H9 (cell line): ENCODE data around the gene TRIM42. TPM values are rescaled to one million over a fixed set of nuclear protein-coding genes. Genes with fewer than 3 reads are reported as not detected.

ENCODE experiments used
- DNase-seq: peaks from one replicate; pipeline ENCODE4 v3.0.0-alpha.2; 2017
- H2AFZ ChIP-seq: one replicate; pipeline ENCODE4 v1.6.1; 2013; ENCODE audit warnings: mild to moderate bottlenecking, low read length, control low read depth, moderate library complexity
- H2AK5ac ChIP-seq: 2 replicates; pipeline ENCODE4 v1.6.1; 2013; ENCODE audit warnings: low read length, control low read depth, mixed read lengths; ENCODE audit not compliant: insufficient read length
- H2BK120ac ChIP-seq: one replicate; pipeline ENCODE4 v1.6.1; 2013; ENCODE audit warnings: low read depth, mild to moderate bottlenecking, low read length, control low read depth, inconsistent platforms; ENCODE audit not compliant: poor library complexity, severe bottlenecking
- H2BK12ac ChIP-seq: 2 replicates; pipeline ENCODE4 v1.6.1; 2013; ENCODE audit warnings: low read length, control low read depth, mixed read lengths, low read depth; ENCODE audit not compliant: insufficient read length
- H2BK15ac ChIP-seq: 2 replicates; pipeline ENCODE4 v1.6.1; 2013; ENCODE audit warnings: low read depth, low read length, control low read depth
- H2BK20ac ChIP-seq: one replicate; pipeline ENCODE4 v1.6.1; 2013; ENCODE audit warnings: low read depth, mild to moderate bottlenecking, low read length, control low read depth, inconsistent platforms; ENCODE audit not compliant: poor library complexity, severe bottlenecking
- H2BK5ac ChIP-seq: 2 replicates; pipeline ENCODE4 v1.6.1; 2013; ENCODE audit warnings: low read length, control low read depth, mixed read lengths; ENCODE audit not compliant: insufficient read length
- H3K14ac ChIP-seq: 2 replicates; pipeline ENCODE4 v1.6.1; 2013; ENCODE audit warnings: low read length, control low read depth; ENCODE audit not compliant: insufficient read depth
- H3K18ac ChIP-seq: 2 replicates; pipeline ENCODE4 v1.6.1; 2013; ENCODE audit warnings: low read depth, mild to moderate bottlenecking, mixed read lengths, low read length, control low read depth; ENCODE audit not compliant: insufficient read length
- H3K23ac ChIP-seq: 2 replicates; pipeline ENCODE4 v1.6.1; 2013; ENCODE audit warnings: low read length, control low read depth, mixed read lengths, low read depth; ENCODE audit not compliant: insufficient read length
- H3K23me2 ChIP-seq: 2 replicates; pipeline ENCODE4 v1.6.1; 2013; ENCODE audit warnings: low read depth, mild to moderate bottlenecking, mixed read lengths, low read length, control low read depth; ENCODE audit not compliant: insufficient read length, poor library complexity, severe bottlenecking
- H3K27ac ChIP-seq: 2 replicates; pipeline ENCODE4 v1.5.1; 2013; ENCODE audit warnings: low read length, control low read depth, mixed read lengths, low read depth; ENCODE audit not compliant: insufficient read length
- H3K27me3 ChIP-seq: 2 replicates; pipeline ENCODE4 v1.6.1; 2013; ENCODE audit warnings: low read length, control low read depth, inconsistent platforms; ENCODE audit not compliant: insufficient read depth
- H3K4ac ChIP-seq: 2 replicates; pipeline ENCODE4 v1.6.1; 2013; ENCODE audit warnings: low read depth, mild to moderate bottlenecking, control low read depth, inconsistent platforms, low read length, moderate library complexity
- H3K4me1 ChIP-seq: 2 replicates; pipeline ENCODE4 v1.6.1; 2013; ENCODE audit warnings: low read length, control low read depth, inconsistent platforms; ENCODE audit not compliant: insufficient read depth
- H3K4me2 ChIP-seq: 2 replicates; pipeline ENCODE4 v1.6.1; 2013; ENCODE audit warnings: low read length, control low read depth, mixed read lengths; ENCODE audit not compliant: insufficient read length, insufficient read depth
- H3K56ac ChIP-seq: 2 replicates; pipeline ENCODE4 v1.6.1; 2013; ENCODE audit warnings: low read depth, mild to moderate bottlenecking, mixed read lengths, low read length, control low read depth; ENCODE audit not compliant: insufficient read length
- H3K79me1 ChIP-seq: 2 replicates; pipeline ENCODE4 v1.6.1; 2013; ENCODE audit warnings: low read depth, mild to moderate bottlenecking, moderate library complexity, low read length, control low read depth, inconsistent platforms; ENCODE audit not compliant: insufficient read depth, poor library complexity, severe bottlenecking
- H3K79me2 ChIP-seq: 2 replicates; pipeline ENCODE4 v1.6.1; 2013; ENCODE audit warnings: low read length, control low read depth, inconsistent platforms; ENCODE audit not compliant: insufficient read depth
- H3K9ac ChIP-seq: 2 replicates; pipeline ENCODE4 v1.6.1; 2013; ENCODE audit warnings: low read length, control low read depth, mixed read lengths; ENCODE audit not compliant: insufficient read length; ENCODE audit errors: extremely low read depth
- H3K9me3 ChIP-seq: one replicate; pipeline ENCODE4 v1.6.1; 2013; ENCODE audit warnings: low read depth, low read length, inconsistent platforms; ENCODE audit not compliant: control insufficient read depth
- H3T11ph ChIP-seq: one replicate; pipeline ENCODE4 v1.6.1; 2013; ENCODE audit warnings: mild to moderate bottlenecking, low read length, control low read depth, inconsistent platforms
- H4K20me1 ChIP-seq: one replicate; pipeline ENCODE4 v1.6.1; 2013; ENCODE audit not compliant: control insufficient read depth, insufficient read length, insufficient read depth
- H4K5ac ChIP-seq: 2 replicates; pipeline ENCODE4 v1.6.1; 2013; ENCODE audit warnings: low read depth, mild to moderate bottlenecking, mixed read lengths, low read length, control low read depth; ENCODE audit not compliant: insufficient read length
- H4K8ac ChIP-seq: replicated peaks from 2 replicates; pipeline ENCODE4 v1.6.1; 2013; ENCODE audit warnings: low read length, control low read depth, mixed read lengths, low read depth; ENCODE audit not compliant: insufficient read length
- H4K91ac ChIP-seq: 2 replicates; pipeline ENCODE4 v1.6.1; 2013; ENCODE audit warnings: low read depth, mild to moderate bottlenecking, moderate library complexity, mixed read lengths, low read length, control low read depth; ENCODE audit not compliant: insufficient read length
- H3K27ac Mint-ChIP-seq, 3 experiments: 2 replicates in 2 of 3; 3 replicates in 1 of 3; pipeline ENCODE4 v1.8.0; 2020 to 2021; ENCODE audit warnings: mixed read lengths in 3 of 3, mild to moderate bottlenecking in 1 of 3, moderate library complexity in 1 of 3
- H3K27me3 Mint-ChIP-seq: 2 replicates; pipeline ENCODE4 v1.8.0; 2021; ENCODE audit warnings: low read depth, mild to moderate bottlenecking, moderate library complexity, mixed read lengths
- H3K36me3 Mint-ChIP-seq, 3 experiments: 2 replicates in 2 of 3; 3 replicates in 1 of 3; pipeline ENCODE4 v1.8.0; 2020 to 2021; ENCODE audit warnings: low read depth in 3 of 3, mixed read lengths in 3 of 3; ENCODE audit not compliant: insufficient read depth in 1 of 3
- H3K4me1 Mint-ChIP-seq, 2 experiments: 2 replicates each; pipeline ENCODE4 v1.8.0; 2020; ENCODE audit warnings: mixed read lengths in 2 of 2
- H3K4me3 Mint-ChIP-seq, 2 experiments: 2 replicates in 1 of 2; 3 replicates in 1 of 2; pipeline ENCODE4 v1.8.0; 2020 to 2021; ENCODE audit warnings: mild to moderate bottlenecking in 2 of 2, mixed read lengths in 2 of 2, moderate library complexity in 1 of 2
- H3K9me3 Mint-ChIP-seq, 2 experiments: 2 replicates in 1 of 2; 3 replicates in 1 of 2; pipeline ENCODE4 v1.8.0; 2020; ENCODE audit warnings: mild to moderate bottlenecking in 2 of 2, mixed read lengths in 2 of 2, moderate library complexity in 1 of 2
- CTCF ChIP-seq: fragments of 200-600 bp; sonication (generic); conservative IDR thresholded peaks from 3 replicates; pipeline ENCODE4 v1.8.0; 2021; ENCODE audit warnings: antibody characterized with exemption, mild to moderate bottlenecking
- WGBS: extraction: QIAGEN DNeasy Blood & Tissue Kit; methylation state at CpG from one replicate; pipeline ENCODE4 v1.1.7; 2013; ENCODE audit warnings: missing lambda C conversion rate, low lambda C conversion rate, mixed read lengths; ENCODE audit not compliant: insufficient read length; ENCODE audit errors: extremely low coverage; 5-methylcytosine and 5-hydroxymethylcytosine counted together
- total RNA-seq: library from RNA; stranded (reverse); gene quantifications from 2 replicates; pipeline ENCODE4 v1.2.1, GENCODE V29; 2021

The TRIM42 gene
- total RNA-seq, 1 experiment from 2014 or later = not detected

GRCh38 chr3:140686128-140686527 is 8.3 kb downstream of the TRIM42 start:
- no peak overlapping the region for H4K5ac ChIP-seq
- no peak overlapping the region for H3T11ph ChIP-seq
- no peak overlapping the region for H2AFZ ChIP-seq
- no peak overlapping the region for H2BK20ac ChIP-seq
- Mint-ChIP-seq H3K36me3 (no peaks in the 10 kb centered on the region), H3K27ac (no peak overlapping the region), H3K9me3 (no peaks in the 10 kb centered on the region), H3K27me3 (no peaks in the 10 kb centered on the region; the same call in 1 of the 2 replicates), H3K4me1 (no peaks in the 10 kb centered on the region), H3K4me3 (no peak overlapping the region)
- no peaks in the 10 kb centered on the region for H3K23me2 ChIP-seq
- no peaks in the 10 kb centered on the region for H3K27me3 ChIP-seq
- H2BK120ac ChIP-seq = no peak overlapping the region
- H3K23ac ChIP-seq = no peak overlapping the region
- no peak overlapping the region for H3K14ac ChIP-seq
- no peak overlapping the region for H3K56ac ChIP-seq
- H3K79me1 ChIP-seq = no peaks in the 10 kb centered on the region
- no CpG with 5 or more reads among the region's 2 CpGs for WGBS
- no peak overlapping the region for H3K27ac ChIP-seq
- no peak overlapping the region for H3K4me2 ChIP-seq
- no peaks in the 10 kb centered on the region for H3K79me2 ChIP-seq
- H2BK15ac ChIP-seq = no peak overlapping the region
- H4K91ac ChIP-seq = no peak overlapping the region
- no peaks in the 10 kb centered on the region for H3K9me3 ChIP-seq
- no peak overlapping the region for H3K9ac ChIP-seq
- no peak overlapping the region for H3K18ac ChIP-seq
- H4K8ac ChIP-seq = no peak overlapping the region
- no peak for DNase-seq
- no peak overlapping the region for H2BK12ac ChIP-seq
- no peak overlapping the region for H3K4ac ChIP-seq
- TF ChIP-seq CTCF = no peak
- no peaks in the 10 kb centered on the region for H4K20me1 ChIP-seq
- H2BK5ac ChIP-seq = no peak overlapping the region
- H3K4me1 ChIP-seq = no peaks in the 10 kb centered on the region
- H2AK5ac ChIP-seq = no peak overlapping the region
